SK-N-SH (cell line): ENCODE data around the gene PLK1.

Source experiments
- CTCF ChIP-seq: fragments of 200-600 bp; sonication (generic); IDR thresholded peaks from 2 replicates; pipeline ENCODE4 v1.6.1; 2017; ENCODE audit warnings: antibody characterized with exemption, mild to moderate bottlenecking, moderate library complexity
- FOXJ3 ChIP-seq: sonication (generic); formaldehyde crosslinking; IDR thresholded peaks from 2 replicates; pipeline ENCODE4 v1.5.1; 2020; ENCODE audit warnings: mild to moderate bottlenecking, missing genetic modification reagents
- JUND ChIP-seq: IDR thresholded peaks from 2 replicates; pipeline ENCODE4 v1.4.0; 2012
- MAX ChIP-seq: IDR thresholded peaks from 2 replicates; pipeline ENCODE4 v1.4.0; 2012; ENCODE audit warnings: low read depth
- NRF1 ChIP-seq: IDR thresholded peaks from 2 replicates; pipeline ENCODE4 v1.6.1; 2012; ENCODE audit warnings: low read depth, mild to moderate bottlenecking, low read length
- POLR2AphosphoS5 ChIP-seq: IDR thresholded peaks from 2 replicates; pipeline ENCODE4 v1.6.1; 2012; ENCODE audit warnings: low read depth, low read length
- RAD21 ChIP-seq: IDR thresholded peaks from 2 replicates; pipeline ENCODE4 v1.6.1; 2012; ENCODE audit warnings: mild to moderate bottlenecking, low read length
- RFX5 ChIP-seq: IDR thresholded peaks from 2 replicates; pipeline ENCODE4 v1.6.1; 2012; ENCODE audit warnings: mild to moderate bottlenecking, improper control_type of control experiment, low read length
- YY1 ChIP-seq: IDR thresholded peaks from 2 replicates; pipeline ENCODE4 v1.4.0; 2012; ENCODE audit warnings: low read depth, mild to moderate bottlenecking
- TF ChIP-seq, protein P1 (sequence below): fragments of 150-350 bp; IDR thresholded peaks from 2 replicates; pipeline ENCODE4 v1.6.1; 2017; ENCODE audit warnings: antibody characterized with exemption, low read length, low read depth, borderline replicate concordance
- TF ChIP-seq, protein P2 (sequence below): IDR thresholded peaks from 2 replicates; pipeline ENCODE4 v1.4.0; 2012; ENCODE audit warnings: low read depth, borderline replicate concordance

GRCh38 chr16:23642246-23642774, 36.4 kb upstream of the PLK1 start:
- TF ChIP-seq, protein P1, sequence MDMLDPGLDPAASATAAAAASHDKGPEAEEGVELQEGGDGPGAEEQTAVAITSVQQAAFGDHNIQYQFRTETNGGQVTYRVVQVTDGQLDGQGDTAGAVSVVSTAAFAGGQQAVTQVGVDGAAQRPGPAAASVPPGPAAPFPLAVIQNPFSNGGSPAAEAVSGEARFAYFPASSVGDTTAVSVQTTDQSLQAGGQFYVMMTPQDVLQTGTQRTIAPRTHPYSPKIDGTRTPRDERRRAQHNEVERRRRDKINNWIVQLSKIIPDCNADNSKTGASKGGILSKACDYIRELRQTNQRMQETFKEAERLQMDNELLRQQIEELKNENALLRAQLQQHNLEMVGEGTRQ, result no peak
- TF ChIP-seq CTCF (no peak), YY1 (no peak), FOXJ3 (CRISPR knock-in tag) (no peak), POLR2AphosphoS5 (no peak), NRF1 (no peak), RAD21 (no peak), JUND (no peak), RFX5 (no peak), MAX (no peak)
- TF ChIP-seq, protein P2, sequence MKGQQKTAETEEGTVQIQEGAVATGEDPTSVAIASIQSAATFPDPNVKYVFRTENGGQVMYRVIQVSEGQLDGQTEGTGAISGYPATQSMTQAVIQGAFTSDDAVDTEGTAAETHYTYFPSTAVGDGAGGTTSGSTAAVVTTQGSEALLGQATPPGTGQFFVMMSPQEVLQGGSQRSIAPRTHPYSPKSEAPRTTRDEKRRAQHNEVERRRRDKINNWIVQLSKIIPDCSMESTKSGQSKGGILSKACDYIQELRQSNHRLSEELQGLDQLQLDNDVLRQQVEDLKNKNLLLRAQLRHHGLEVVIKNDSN, result no peak
